ENCODE data around the gene ARHGEF1.

DNA sequence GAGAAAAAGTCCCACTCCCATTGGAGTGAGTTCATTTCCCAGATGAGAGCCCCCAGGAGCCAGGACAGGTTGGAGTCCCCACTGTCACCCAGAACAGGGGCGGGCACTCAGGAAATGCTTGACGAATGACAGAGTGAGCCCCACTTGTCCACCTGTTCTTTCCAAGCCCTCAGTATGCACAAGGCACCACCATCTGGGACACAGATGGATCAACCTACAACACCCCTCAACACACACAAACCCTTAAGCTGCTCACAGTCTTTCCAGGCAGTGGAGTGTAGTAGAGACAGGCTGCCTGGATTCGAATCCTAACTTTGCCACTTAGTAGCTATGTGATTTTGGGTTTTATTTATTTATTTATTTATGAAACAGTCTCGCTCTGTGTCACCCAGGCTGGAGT lies 8.0 kb downstream of the ARHGEF1 start:
- TF ChIP-seq SIN3A (IDR thresholded peaks at IDR 0.05; ENCODE audit: borderline replicate concordance, insufficient read depth, low read length) (no peak), FOXP2 (optimal IDR thresholded peaks at IDR 0.05; ENCODE audit: borderline replicate concordance, extremely low read depth, extremely low read length, insufficient read depth) (no peak)

Measured in PFSK-1 (cell line).